Activated CD4-positive, alpha-beta T cell treated with anti-CD3 and anti-CD28 coated beads, Interleukin-2, amount 50 U/mL, for 16 hours (primary cell): Measurements from ENCODE around the gene RSPH1.

Source experiments
- DNase-seq: peaks from one replicate; pipeline ENCODE4 v3.0.0-alpha.2; 2020

Gene RSPH1

DNA sequence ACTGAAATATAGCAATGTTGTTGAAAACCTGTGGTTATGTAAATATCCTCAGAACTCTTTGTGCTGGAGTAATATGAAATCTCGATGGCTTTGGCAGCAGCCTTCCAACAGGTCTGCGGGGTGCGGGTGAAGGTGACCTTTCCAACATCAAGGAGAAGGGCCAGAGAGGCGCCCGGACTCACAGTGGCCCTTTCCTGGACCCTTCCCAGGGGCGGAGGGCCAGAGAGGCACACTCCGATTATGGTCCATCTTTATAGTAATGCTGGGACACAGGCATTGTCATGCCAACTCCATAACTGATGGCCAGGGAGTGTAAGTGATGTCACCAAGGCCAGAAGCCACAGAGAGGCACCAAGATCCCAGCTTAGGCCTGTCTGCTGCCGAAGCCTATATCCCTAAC is 35.7 kb upstream of the RSPH1 start:
- DNase-seq, result no peak

GRCh38 chr21:42530167-42530518 is 34.1 kb upstream of the RSPH1 start:
- no peak for DNase-seq

DNA sequence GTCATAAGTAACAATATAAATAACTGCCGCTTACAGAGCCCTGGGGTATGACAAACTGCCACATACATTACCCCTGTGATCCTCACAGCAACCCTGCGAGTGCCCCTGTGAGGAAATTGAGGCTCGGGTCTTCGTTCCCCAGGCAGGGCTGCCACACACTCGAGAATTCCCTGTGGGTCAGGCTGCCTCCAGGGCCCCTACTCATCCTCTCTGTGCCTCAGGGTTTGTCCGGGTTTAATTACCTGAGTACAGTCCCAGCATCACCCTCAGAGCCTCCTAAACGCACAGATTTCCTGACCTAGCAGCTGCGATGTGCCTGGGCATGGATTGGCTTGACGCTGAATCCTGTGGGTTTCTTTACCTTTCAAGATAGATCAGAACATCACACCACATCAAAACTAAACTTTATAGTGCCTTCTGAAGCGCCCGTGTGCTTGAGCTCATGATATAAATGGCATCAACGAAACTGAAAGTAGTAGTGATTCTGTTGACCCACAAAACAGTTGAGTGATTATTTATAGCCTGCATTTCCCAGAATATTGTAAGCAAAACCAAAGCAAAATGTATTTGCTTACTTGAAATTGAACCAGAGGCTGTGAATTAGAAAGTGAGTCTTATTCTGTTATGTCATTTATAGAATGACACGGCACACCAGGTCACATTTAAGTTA is 31.6 kb upstream of the RSPH1 start:
- peak; percentile 90 for DNase-seq

- DNase-seq, result no peak
Measured at GRCh38 chr21:42527127-42527488, 31.1 kb upstream of the RSPH1 start.

DNA sequence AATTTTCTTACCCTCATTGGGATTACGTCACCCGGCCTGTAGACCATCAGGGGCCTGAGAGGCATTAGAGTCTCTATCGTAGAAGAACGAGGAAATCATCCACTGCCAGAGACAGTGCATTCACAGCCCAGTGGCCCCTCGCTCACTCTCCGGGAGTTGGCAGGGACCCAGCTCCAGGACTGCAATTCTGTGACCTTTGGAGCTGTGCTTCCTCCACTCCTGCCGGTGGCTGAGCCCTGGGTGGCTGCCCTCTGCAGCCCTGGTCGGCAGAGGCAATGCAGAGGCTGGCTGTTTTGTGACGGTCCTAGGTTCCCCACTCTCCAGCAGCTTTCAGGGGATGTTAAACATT is 30.3 kb upstream of the RSPH1 start:
- no peak for DNase-seq

- DNase-seq, result no peak
Measured at GRCh38 chr21:42525676-42526378, 29.8 kb upstream of the RSPH1 start.

- no peak for DNase-seq
Measured at GRCh38 chr21:42525029-42525581, 29.1 kb upstream of the RSPH1 start.

DNA sequence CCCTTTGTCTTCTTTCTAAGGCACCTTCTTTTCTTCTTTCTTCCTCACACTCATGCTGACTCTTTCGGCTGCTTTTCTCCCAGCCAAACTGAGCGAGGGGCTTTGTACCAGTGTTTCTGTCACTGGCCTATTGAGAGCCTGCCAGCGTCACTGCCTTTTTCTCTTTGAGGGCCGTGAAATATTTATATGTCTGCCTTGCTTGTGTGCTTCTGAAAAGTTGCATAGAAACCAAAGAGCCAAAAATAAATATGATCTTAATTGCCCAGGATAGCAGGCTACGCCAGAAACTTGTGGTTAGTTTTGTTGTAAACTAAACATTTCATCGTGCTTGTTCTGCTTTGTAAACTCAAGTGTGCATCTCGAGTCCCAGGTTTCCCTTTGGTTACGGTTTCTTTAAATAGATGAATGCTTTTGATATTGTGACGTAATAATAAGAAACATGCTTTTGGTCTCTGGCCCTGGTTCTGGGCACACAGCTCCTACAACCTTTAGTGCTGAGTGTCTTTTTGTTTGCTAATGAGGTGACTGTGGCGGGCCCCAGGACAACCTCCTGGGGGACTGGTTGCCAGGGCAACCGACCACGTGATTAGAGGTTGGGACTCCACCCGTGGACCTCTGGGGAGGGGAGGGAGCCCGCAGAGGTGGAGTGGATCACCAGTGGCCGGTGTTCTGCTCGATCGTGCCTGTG is 28.5 kb upstream of the RSPH1 start:
- DNase-seq, result no peak

GRCh38 chr21:42523941-42524340 is 27.9 kb upstream of the RSPH1 start:
- DNase-seq, result no peak

DNA sequence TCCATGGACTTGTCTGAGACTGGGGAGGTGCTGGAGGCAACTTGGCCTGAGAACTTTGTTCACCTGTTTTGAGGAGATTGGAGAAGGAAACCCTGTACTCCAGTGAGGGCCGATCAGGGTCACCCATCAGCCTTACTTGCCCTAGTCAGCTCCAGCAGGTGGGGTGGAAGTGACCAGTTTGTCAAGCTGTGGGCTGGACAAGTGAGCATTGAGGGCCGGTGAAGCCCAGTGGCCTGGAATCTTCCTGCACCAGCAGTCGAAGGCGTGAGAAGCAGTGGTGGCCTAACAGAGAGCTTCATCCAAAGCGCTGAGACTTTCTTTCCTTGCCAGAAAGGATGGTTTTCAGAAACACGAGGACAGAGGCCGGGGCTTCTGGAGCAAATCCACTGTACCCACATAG is 27.2 kb upstream of the RSPH1 start:
- no peak for DNase-seq

GRCh38 chr21:42522771-42523170 is 26.7 kb upstream of the RSPH1 start:
- no peak for DNase-seq

GRCh38 chr21:42522271-42522670 is 26.2 kb upstream of the RSPH1 start:
- no peak for DNase-seq

DNA sequence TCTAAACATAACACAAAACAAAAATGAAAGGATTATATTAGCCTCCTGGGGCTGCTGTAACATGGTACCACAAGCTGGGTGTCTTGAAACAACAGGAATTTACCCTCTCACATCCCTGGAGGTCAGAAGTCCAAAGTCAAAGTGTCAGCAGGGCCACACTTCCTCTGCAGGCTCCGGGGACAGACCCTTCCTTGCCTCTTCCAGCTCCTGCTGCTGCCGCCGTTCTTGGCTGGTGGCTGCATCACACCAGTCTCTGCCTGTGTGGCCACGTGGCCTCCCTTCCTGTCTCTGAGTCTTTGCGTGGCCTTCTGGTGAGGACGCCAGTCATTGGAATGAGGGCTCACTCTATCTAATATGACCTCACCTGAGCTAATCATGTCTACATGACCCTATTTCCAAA is 25.8 kb upstream of the RSPH1 start:
- no peak for DNase-seq

DNA sequence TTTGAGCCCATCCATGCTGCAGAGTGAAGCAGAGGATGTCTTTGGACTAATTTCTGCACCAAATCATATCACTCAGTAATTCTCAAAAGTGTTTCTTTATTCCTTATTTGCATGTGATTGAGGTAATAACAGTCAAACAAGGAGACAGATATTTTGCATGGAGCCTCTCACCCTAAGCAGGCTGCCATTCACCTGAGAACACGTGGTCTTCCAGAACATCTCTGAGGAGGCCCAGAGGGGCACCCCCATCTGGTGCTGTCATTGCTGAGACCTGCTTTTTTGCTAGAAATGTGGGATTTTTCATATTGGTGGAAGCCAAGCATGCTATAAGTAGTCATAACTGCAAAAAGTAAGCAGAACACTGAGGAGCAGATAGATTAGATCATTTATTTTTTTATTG is 25.4 kb upstream of the RSPH1 start:
- no peak for DNase-seq

GRCh38 chr21:42520628-42521253 is 24.7 kb upstream of the RSPH1 start:
- no peak for DNase-seq

DNA sequence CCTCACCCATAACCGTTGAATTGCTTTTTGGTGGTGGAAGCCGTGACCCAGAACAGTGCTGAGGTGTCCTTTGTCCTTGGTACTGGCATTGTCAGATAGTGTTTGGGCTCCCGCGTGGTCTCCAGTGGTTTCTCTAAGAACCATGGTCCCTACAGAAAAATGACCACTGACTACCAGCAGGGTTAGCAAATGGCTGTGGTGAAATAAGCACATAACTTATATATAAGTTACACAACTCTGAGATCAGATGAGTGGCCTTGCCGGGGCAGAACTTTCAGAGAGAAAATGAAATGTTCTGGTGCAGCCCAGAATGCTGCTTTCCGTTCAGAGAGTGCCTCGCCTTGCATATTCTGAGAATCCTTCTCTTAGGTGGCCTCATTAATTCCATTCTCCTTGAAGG is 22.6 kb upstream of the RSPH1 start:
- no peak for DNase-seq

GRCh38 chr21:42518215-42518614 is 22.2 kb upstream of the RSPH1 start:
- DNase-seq, result no peak

- DNase-seq, result no peak
Measured at GRCh38 chr21:42515708-42516502, 19.9 kb upstream of the RSPH1 start.

- no peak for DNase-seq
Measured at GRCh38 chr21:42514883-42515228, 18.8 kb upstream of the RSPH1 start.

DNA sequence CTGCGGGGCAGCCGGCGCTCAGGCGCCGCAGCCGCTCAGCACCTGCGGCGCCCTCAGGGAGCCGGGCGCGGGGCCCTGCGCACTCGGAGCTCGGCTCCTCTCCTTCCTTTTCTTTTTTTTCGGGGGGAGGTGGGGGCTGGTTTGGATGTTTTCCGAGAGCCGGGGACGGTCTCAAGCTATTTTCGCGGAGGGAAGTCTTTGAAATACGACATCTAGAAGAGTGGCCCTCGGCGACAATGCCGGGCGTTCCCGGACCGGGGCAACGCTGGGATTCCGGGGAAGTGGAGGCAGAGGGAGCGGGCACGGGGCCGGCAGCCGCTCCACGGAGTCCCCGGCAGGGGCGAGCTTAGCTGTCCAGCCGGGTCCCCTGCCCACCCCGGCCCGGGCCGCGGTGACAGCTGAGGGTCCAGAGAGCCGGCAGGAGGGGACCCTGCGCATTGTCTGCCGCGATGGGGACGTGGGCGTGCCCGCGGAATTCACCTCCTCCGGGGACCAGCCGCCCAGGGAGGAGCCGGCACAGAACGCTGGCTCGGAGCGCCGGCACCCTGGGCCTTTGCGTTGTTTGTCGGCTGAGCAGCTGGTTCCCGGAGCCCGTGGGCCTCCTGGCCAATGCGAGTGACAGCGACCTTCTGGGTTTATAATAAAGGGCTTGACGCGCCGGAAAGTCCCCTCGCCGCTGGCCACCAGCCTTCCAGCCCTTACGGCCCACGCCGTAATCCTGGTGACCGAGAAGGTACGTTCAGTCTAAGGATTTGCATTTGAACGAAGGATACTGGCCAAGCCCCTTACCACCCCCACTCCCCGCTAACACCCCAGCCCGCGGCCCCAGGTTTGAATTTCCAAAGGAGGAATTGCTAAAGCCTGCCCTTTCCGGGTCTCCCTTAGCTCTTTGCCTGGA is 18.2 kb upstream of the RSPH1 start:
- peak; percentile 54 for DNase-seq

DNA sequence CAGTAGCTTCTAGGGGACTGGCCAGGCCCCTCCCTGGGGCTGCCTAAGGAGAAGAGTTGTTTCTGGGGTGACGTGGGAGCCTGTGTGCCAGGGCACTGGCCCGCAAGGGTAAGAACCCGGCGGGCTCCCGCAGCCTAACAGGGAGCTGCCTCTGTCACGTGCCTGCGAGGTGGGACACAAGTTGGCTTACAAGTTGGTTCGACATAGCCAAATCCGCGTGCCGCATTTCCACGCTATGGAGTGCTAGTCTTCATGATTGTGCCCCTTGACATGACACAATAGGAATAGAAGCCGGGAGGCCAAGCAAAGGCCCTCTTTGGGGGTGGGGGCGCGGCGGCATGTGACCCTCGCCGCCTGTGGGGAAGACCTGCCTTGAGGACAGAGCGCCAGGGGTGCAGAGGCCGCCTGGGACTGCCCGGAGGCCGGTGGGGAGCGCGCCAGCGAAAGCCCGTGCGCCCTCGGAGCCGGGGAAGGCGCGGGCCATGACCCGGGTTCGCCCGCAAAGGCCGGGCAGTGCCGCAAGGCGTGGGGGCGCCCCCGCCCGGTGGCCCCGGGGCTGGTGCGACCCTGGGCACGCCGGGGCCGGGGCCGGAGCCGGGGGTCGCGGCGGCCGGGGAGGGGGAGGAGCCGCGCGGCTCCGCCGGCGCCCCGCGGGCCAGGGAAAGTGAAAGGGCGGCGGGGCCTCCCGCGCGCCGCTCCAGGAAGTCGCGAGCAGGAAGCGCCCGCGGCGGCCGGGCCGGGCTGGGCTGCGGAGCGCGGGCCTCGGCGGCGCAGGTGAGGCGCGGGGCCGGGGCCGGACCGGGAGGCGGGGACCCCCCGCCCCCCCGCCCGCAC is 17.3 kb upstream of the RSPH1 start, which contains the start of gene SLC37A1:
SLC37A1 (plus strand) TSS at position 702 of the 834 bp plus-strand sequence. CDS start 4,603 bp downstream, outside the sequence.
- no peak for DNase-seq
